ENCODE results near the gene FABP7.

The FABP7 gene

GRCh38 chr6:122829456-122829855 is 49.9 kb downstream of the FABP7 start:
- Histone ChIP-seq H3K4me3 (replicated peaks; ENCODE audit: low read depth, low read length) (no peak overlapping the region), H3K27me3 (replicated peaks; ENCODE audit: control insufficient read depth, insufficient read depth, low read length) (no peaks in the 10 kb centered on the region)
- TF ChIP-seq CTCF (IDR thresholded peaks at IDR 0.05; ENCODE audit: insufficient read depth, low read length, poor library complexity, severe bottlenecking), result no peak

GRCh38 chr6:122831511-122831910 is 52.0 kb downstream of the FABP7 start:
- no peak for DNase-seq (ENCODE audit: extremely low read depth, insufficient read length)
- Histone ChIP-seq H3K36me3 (ENCODE audit: control insufficient read depth, insufficient read depth, low read length) (no peaks in the 10 kb centered on the region), H3K4me3 (replicated peaks; ENCODE audit: low read depth, low read length) (no peak overlapping the region), H3K27me3 (replicated peaks; ENCODE audit: control insufficient read depth, insufficient read depth, low read length) (no peaks in the 10 kb centered on the region; the same call in 1 of the 2 replicates)
- no peak for TF ChIP-seq CTCF (IDR thresholded peaks at IDR 0.05; ENCODE audit: insufficient read depth, low read length, poor library complexity, severe bottlenecking)

More at GRCh38 chr6:122829456-122829855, 49.9 kb downstream of the FABP7 start:
- H3K36me3 ChIP-seq (ENCODE audit: control insufficient read depth, insufficient read depth, low read length), result no peaks in the 10 kb centered on the region
- DNase-seq (ENCODE audit: extremely low read depth, insufficient read length), result no peak

- TF ChIP-seq CTCF (IDR thresholded peaks at IDR 0.05; ENCODE audit: insufficient read depth, low read length, poor library complexity, severe bottlenecking), result no peak
- Histone ChIP-seq H3K36me3 (ENCODE audit: control insufficient read depth, insufficient read depth, low read length) (no peaks in the 10 kb centered on the region), H3K4me3 (replicated peaks; ENCODE audit: low read depth, low read length) (no peak overlapping the region), H3K27me3 (replicated peaks; ENCODE audit: control insufficient read depth, insufficient read depth, low read length) (no peaks in the 10 kb centered on the region; the same call in 1 of the 2 replicates)
- no peak for DNase-seq (ENCODE audit: extremely low read depth, insufficient read length)
Measured at GRCh38 chr6:122832459-122832858, 52.9 kb downstream of the FABP7 start.

GRCh38 chr6:122833021-122833491 is 53.5 kb downstream of the FABP7 start:
- no peaks in the 10 kb centered on the region; the same call in 1 of the 2 replicates for H3K27me3 ChIP-seq (replicated peaks; ENCODE audit: control insufficient read depth, insufficient read depth, low read length)
- no peak for DNase-seq (ENCODE audit: extremely low read depth, insufficient read length)
- no peaks in the 10 kb centered on the region for H3K36me3 ChIP-seq (ENCODE audit: control insufficient read depth, insufficient read depth, low read length)
- H3K4me3 ChIP-seq (replicated peaks; ENCODE audit: low read depth, low read length), result no peak overlapping the region
- no peak for TF ChIP-seq CTCF (IDR thresholded peaks at IDR 0.05; ENCODE audit: insufficient read depth, low read length, poor library complexity, severe bottlenecking)
